ENCODE measurements around the gene TSHZ3.

Gene TSHZ3

DNA sequence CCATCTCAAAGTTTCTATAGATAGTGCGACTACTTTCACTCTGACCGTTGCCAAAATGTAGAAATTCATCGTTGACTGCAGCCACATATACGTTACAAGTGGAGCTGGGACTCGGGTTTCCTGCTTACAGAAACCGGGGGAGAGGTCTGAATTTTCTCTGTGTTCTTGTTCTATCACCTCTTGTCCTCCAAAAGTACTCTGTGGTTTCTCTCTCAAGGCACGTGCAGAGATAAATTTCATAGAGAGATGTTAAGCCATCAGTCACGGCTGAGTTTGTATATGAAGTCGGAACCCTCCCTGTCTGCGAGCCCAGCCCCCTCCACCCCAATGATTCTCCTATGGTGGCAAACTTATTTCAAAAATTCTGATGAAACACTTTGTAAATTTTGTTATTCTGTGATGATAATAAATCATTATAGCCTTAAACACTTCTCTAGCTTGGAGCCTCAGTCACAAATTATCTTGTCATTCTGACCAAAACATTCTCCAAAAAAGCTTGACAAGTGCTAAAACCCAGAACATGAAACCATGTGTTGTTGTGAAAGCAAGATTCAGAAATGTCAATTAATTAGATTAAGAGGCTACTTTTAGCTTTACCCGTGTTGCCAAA, 87.5 kb downstream of the TSHZ3 start:
- no peak for DNase-seq

DNA sequence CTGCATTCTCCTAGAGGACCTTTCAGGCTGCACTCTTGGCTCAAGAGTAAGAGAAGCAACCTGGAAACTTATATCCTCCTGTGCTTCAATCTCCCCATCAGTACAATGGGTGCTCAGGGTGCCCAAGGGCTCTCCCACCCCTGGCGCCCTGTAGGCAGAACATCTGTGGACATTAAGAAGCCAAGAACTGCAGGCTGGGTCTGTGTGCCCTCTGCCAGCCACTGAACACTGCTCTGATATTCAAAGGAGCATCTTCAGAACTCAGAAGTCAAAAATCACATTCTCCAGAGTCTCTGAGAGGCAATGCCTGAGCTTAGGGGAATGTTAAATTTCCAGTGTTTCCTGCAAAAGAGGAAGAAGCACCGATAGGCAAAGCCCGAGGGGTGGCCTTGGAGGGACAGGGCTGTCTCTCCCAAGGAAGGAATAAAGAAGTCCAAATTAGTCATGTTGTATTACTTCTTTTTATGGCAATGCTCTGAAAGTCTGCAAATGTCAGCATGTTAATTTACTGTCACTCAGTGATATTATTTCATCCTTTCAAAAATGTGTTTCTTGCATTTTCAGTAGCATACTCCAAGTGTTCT, 88.1 kb downstream of the TSHZ3 start:
- DNase-seq: no peak

DNA sequence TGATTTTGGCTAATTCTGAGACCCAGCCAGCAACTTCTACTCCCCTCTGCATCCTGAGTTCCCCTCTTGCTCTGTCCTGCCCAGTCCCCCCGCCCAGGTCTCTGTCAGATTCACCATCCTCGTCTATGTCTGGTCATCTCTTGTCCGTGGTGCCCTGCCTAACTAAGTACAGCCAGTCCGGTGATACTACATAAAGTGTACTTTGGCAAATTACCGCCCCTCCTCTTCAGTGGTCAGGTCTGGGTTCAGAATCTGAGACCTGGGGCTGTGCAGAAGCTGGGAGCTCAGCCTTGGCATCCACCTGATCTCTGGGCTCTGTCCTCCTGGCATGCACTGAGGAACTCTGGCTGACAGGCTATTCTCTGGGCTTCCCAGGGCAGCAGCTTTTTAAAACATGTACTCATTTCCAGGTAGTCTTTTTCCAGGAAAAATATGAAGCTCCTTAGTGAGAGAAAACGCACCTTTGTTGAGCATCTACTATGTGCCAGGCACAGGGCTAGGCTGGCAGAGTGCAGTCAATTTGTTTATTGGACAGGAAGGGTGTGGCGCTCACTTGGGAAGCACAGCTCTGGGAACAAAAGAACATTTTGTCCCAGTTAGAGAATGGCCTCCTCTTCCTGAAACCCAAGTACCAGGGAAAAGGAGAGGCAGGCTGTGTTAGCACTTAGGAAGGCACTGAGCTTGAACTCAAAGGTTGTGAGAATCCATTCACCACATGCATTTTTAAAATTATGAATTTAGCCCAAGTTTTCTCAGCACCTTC, 88.9 kb downstream of the TSHZ3 start:
- no peak for DNase-seq

DNA sequence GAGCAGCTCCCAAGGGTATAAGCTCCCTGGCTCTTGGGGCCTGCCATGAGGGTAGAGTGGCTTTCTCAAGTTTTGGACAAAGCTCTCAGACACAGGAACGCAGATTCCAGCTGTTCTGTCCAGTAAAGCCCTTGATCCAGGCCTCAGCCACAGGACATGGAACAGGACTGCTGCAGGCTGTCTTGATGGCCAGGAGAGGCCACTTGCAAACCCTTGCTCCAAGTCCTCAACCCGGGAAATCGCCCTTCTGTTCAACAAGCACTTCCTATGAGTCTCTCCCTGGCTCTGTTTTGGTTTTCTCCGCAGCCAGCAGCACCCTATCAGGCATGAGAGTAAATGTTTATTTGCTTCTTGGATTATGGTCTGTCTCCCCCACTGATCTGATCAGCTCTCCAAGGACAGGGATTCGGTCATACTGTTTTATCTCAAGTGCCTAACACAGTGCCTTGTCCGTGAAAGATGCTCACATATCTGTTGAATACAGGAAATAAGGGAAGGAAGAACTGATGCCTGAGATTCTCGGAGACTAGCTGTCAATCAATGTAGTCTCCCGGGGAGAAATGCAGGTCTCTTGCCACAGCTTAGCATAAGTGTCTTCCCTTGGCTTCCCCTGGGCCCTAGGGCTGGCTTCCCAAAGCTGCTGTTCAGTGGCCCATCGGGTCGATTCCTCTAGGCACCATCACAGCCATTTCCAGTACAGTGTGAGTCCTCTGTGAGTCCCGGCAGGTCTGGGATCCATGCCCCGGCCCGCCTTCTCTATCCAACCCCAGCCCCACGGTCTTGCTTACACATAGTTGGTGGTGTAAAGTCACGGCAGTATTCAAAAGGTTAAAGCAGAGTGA, 90.8 kb downstream of the TSHZ3 start:
- no peak for DNase-seq

DNA sequence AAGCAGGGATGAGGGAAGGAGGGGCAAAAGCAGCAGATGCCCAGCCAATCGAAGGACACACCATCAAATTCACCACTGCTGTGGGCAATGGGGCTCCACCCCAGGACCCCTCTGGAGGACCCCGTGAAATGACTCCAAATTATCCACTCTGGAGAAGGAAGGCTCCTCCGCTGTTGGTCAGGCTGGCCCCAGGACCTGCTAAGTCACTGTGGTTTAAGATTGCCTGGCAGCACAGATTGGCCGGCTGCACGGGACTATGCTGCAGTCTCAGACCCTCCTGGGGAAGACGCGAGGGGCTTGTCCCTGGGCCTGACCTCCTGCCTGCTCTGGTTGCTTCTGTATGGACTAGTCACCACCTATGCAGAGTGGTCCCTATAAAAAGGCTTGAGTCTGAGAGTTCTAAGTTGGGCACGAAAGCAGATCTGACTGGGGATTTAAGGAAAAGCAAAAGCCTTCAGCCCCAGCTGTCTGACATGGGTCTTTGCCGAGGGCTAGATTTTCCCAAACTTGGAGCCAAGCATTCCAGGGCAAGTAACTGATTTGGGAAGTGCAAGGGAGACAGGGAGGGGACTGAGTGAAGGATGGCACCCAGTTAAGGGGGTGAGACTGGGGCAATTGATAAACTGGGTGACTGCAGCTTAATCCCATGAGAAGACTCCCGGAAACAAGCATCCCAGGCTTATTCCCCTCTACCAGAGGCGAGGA, 91.7 kb downstream of the TSHZ3 start:
- no peak for DNase-seq

DNA sequence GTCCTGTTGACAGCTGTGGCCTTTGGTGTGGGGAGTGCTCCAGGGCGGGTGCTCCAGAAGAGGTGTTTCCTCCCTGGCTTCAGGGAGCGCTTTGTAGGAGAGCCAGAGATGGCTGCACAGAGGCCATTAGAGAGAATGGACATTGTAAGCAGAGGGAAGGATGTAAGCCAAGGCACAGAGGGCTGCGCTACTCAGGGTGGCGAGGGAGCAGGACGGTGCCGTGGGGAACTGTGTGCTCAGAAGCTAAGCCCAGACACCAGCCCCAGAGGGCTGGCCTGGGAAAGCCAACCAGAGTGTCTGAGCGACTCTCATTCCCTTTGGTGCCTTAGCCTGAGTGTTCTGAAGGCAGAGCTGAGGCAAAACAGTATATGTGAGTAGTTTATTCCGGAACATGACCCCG, 92.2 kb downstream of the TSHZ3 start:
- no peak for DNase-seq

DNA sequence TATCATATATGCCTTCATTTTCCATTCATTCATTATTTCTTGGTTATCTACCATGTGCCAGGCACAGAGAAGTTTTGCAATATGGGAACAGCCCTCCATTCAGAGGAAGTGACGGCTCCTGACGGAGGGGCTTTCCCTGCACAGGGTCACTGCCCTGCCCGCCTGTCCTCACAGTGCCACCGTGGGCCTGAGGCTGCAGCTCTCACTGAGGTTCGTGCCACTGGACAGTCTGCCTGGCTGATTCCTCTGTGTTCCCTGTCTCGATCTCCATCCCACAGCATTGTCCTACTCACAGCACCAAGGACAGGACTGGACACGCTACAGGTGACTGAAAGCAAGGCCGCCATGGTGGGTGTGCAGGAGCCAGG, 92.7 kb downstream of the TSHZ3 start:
- no peak for DNase-seq

DNA sequence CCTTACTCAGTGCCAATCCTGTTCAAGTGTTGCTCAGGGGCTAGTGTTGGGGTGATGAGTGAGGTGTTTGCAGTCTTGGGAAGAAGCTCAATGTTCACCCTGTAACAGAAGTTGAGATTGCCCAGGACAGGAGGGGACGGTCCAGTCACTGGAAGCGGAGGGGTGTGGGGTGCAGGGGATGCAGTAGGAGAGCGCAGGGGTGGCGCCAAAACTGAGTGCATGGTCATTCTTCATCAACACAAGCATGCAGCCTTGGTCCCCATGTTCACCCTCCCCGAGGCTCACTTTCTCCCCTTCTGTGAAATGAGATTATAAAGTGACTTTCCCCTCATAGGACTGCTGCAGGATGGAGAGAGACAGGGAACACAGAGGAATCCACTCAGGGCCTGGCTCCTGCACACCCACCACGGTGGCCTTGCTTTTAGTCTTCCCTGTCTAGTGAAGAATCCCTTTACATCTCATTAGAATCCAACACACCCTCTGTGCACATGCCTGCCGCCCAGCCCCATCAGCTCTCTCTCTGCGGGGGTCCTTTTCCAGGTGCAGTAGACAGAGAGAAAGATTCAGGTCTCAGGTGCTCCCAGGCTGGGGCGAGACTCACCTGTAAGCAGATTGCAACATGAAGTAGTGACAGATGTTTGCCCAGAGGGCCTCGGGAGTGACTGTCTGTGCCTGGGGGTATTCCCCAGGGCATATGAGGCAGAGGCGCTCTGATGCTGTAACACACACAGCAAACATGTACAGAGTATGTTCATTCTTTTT, 93.2 kb downstream of the TSHZ3 start:
- no peak for DNase-seq

DNA sequence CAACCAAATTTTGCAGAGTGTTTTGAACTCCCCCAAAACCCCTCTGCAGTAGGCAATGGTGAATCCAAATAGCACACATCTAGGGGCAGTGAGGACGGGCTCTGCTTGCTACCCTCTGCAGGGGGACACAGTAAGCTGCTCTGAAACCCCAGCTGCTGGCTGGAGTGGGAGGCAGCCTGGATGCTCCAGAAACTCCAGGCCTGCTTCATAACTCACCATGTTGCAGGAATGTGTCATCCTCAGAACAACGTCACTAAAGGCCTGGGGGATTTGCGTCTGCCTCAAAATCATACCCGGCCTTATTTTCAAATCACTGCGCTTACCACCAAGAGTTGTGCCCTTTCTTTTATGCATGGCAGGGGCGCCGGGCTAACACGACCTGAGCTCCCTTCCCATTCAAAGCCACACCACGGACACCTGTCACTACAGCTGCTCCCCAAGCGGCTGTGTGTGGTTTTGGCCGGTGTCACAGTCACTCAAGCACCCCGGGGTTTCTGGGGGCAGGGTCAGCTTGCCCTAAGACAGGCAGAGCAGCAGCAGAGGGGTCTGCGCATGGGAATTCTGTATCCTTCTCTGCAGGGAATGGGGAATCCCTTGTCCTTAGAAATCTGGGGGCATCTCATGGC, 93.9 kb downstream of the TSHZ3 start:
- DNase-seq: no peak

DNA sequence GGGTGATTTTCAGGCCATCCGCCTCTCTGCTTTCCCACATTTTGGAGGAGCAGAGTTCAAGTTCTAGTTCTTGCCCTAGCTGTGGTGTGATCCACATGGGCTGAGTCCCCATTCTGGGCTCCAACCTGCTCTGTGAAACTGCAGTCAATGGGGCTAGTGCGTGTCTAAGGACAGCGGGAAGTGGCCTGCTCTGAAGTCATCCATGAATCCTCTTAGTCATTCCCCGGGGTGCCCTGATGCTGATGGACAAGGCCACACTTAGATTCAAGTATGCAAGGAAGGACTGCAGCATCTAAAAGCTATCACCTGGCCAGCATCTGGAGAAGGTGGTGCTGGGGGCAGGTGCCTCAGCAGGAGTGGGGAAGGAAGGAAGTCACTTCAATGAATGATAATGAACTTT, 94.6 kb downstream of the TSHZ3 start:
- no peak for DNase-seq

DNA sequence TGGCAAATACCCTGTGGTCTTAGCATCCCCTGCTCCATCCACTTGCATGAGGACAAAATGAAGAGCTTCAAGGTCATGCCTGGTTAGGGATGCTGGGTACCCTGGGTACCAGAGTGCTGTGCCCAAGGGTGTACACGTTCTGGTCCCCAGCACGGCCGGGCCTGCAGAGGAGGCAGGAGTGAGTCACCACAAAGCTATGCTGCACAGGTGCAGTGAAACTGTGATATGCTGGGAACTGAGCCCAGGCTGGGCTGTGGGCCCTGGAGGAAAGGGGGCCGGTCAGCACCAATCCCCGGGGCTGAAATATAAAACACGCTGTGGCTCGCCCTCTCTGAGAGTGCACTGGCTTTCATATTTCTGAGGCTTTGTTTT, 95.1 kb downstream of the TSHZ3 start:
- no peak for DNase-seq

DNA sequence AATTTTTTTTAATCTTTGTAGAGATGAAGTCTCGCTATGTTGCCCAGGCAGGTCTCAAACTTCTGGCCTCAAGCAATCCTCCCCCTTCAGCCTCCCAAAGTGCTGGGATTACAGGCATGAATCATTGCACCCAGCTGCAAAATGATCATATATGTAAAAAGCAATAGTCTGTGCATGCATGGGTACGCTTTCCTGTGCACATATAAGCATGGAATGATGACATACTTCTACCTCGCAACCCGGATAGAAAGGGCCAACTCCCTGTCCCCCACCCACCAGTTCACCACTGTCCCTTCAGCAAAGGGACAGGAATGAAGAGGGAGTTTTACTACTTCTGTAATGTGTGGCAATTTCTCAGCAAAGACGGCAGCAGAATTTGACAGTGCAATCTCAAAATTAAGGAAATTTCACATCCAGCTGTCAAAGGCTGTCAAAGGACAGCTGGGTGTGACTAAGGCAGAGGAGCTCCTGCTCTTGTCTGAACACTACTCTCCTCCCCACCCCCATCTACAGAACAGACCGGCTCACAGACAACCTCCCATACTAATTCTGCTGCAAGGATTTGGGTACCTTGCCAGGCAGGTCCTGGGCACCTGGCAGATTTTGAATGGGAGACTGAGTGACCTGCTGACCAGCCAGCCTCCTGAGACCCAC, 95.6 kb downstream of the TSHZ3 start:
- DNase-seq: no peak

DNA sequence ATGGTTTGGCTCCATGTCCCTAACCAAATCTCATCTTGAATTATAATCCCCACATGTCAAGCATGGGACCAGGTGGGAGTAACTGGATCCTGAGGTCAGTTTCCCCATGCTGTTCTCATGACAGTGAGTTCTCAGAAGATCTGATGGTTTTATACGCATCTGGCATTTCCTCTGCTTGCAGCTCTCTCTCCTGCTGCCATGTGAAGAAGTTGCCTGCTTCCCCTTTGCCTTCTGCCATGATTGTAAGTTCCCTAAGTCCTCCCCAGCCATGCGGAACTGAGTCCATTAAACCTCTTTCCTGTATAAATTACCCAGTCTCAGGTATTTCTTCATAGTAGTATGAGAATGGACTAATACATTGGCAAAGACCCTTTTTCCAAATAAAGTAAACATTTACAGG, 96.8 kb downstream of the TSHZ3 start:
- DNase-seq: no peak

DNA sequence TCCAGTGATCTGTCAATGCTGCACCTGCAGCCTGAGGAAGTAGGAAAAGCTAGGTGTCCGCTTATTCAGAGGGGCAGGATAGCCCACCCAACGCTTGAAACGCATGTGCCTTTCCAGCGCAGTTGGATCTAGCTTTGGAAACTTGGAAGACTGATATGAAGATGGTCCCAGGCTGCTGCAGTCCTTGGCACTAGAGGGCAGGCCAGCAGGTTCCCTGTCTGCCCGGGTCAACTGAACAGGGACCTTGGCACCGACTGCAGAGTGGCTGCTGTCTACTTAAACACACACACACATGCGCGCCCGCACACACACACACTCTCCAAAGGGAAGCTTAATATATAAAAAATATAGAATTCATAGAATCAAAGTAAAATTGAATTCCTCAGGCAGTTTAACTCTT, 100.0 kb downstream of the TSHZ3 start:
- no peak for DNase-seq

DNA sequence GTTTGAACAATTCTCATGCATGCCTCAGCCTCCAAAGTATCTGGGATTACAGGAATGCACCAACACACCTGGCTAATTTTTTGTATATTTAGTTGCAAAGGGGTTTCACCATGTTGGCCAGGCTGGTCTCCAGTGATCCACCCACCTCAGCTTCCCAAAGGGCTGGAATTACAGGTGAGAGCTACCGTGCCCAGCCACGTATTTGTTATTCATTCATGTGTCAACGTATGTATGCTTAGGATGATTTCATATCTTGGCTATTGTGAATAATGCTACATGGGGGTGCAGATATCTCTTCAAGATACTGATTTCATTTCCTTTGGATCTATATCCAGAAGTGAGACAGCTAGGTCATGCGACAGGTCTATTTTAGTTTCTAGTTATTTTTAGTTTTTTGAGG, 113.4 kb downstream of the TSHZ3 start:
- DNase-seq: no peak

DNA sequence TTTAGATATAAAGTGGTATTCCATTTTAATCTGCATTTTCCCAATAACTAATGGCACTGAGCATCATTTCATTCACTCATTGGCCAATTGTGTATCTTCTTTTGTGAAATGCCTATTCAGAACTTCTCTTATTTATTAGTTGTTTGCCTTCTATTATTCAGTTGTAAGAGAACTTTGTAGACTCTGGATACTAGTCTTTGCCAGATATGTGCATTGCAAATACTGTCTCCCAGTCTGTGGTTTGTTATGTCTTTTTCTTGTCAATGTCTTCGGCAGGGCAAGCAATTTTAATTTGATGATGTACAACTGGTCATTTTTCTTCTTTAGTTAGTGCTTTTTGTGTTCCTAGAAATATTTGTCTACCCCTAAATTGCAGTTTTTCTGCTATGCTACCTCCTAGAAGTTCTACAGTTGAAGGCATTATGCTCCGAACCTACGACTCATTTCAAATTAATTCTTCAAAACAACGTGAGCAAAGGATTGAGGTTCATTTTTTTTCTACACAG, 115.9 kb downstream of the TSHZ3 start:
- DNase-seq: no peak

DNA sequence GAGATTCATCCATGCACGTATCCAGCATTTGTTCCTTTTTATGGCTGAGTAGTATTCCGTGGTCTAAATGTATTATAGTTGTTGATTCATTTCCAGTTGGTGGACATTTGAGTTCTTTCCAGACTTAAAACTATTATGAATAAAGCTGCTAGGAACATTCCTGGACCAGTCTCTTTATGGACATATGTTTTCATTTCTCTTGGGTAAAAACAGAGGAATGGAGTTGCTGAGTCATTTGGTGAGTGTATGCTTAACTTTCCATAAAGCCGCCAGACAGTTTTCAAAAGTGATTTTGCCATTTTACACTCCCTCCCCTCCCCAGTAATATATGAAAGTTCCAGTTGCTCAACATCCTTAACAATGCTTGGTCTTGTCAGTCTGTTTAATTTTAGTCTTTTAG, 116.4 kb downstream of the TSHZ3 start:
- no peak for DNase-seq

DNA sequence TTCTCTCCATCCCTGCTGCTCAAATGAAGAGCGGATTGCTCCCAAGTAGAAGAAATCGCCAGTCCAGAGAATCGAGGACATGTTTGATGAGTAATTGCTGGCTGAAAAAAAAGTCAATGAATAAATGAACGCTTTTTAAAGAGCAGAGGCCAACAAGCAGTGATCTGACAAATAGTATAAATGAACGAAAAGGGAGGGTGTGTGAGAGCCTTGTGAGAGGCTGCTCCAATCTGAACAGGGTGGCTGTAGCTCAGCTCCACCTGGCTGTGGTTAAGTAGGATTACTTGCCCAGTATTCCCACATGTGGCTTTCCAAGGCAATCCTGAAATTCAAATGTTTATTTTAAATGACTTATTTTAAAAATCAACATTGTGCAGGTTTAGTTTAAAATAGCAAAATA, 117.1 kb downstream of the TSHZ3 start:
- no peak for DNase-seq

DNA sequence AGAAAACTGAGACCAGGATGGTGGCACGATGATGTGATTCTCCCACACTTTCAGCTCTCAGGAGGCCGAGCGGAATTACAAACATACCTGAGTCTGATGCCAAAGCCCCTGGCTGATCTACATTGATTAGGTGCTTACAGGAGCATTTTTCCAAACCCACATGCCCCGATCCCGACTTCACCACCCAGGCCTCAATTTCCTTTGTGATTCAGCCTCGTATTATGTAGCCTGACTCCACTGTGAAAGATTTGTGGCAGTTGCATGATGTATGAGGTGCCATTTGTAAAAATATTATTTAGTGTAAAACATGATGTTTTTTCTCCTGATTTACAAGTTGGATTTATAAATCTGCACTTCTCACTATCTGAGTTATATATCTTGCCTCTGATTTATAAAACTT, 118.0 kb downstream of the TSHZ3 start:
- no peak for DNase-seq

DNA sequence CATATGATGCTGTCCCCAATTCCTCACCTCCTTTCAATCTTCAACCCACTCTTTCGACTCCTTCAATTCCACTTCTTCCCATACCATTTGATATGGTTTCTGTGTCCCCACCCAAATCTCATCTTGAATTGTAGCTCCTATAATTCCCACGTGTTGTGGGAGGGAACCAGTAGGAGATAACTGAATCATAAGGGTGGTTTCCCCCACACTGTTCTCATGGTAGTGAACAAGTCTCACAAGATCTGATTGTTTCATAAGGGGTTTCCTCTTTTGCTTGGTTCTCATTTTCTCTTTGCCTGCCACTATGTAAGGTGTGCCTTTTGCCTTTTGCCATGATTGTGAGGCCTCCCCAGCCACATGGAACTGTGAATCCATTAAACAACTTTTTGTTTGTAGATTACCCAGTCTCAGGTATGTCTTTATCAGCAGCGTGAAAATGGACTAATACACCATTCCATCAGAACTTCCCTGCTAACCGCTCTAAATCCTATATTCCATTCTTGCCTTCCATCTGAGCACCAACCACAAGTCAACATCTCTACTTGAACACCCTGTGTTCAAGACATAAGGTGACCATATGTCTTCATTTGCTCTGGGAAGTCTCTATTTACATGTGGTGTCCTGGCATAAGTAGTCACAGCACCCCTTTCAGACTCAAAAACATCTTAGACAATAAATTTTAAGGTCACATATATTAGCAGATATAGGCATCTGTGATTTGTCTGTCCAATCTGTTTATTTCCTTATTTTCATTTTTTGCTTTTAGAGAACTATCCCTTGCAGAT, 122.9 kb downstream of the TSHZ3 start:
- DNase-seq: no peak
